Activated CD8-positive, alpha-beta memory T cell treated with anti-CD3 and anti-CD28 coated beads, Interleukin-2, amount 10 ng/mL, durations not matched to agents 7 days and 5 days (primary cell): ENCODE data around the gene ZNF337. TPM values are rescaled to one million over a fixed set of nuclear protein-coding genes. Genes with fewer than 3 reads are reported as not detected.
A peak's percentile ranks its signal among the peaks of the same experiment; 100 is the strongest.
"Not testable (repeated sequence)": the region's sequence is repeated elsewhere in the genome, so short reads cannot be mapped to it uniquely, and the experiment has no call there.

Experiments
- ATAC-seq: fragments of 150-1000 bp; cut with Tn5 transposase; one replicate; pipeline ENCODE4 v1.10.0; 2021; ENCODE audit warnings: moderate library complexity
- CTCF ChIA-PET: fragments of 350-600 bp; sonication (Branson Sonifier 250); formaldehyde crosslinking; loops from one replicate; lab custom pipeline; 2021; ENCODE audit warnings: antibody characterized with exemption; lab: Charles Lee
- DNase-seq: peaks from one replicate; pipeline ENCODE4 v3.0.0-alpha.2; 2020
- H3K27ac Mint-ChIP-seq: one replicate; pipeline ENCODE4 v1.8.0; 2021; ENCODE audit warnings: mild to moderate bottlenecking, mixed read lengths
- H3K27me3 Mint-ChIP-seq: one replicate; pipeline ENCODE4 v1.8.0; 2021; ENCODE audit warnings: mixed read lengths
- H3K36me3 Mint-ChIP-seq: one replicate; pipeline ENCODE4 v1.8.0; 2021; ENCODE audit warnings: mild to moderate bottlenecking, mixed read lengths
- H3K4me1 Mint-ChIP-seq: one replicate; pipeline ENCODE4 v1.8.0; 2021; ENCODE audit warnings: mixed read lengths
- H3K4me3 Mint-ChIP-seq: one replicate; pipeline ENCODE4 v1.8.0; 2021; ENCODE audit warnings: mild to moderate bottlenecking, moderate library complexity, mixed read lengths
- H3K9me3 Mint-ChIP-seq: one replicate; pipeline ENCODE4 v1.8.0; 2022; ENCODE audit warnings: low read depth, mixed read lengths
- total RNA-seq, 2 experiments: library from RNA; stranded (reverse); gene quantifications; one replicate each; pipeline ENCODE4 v1.2.3, GENCODE V29; 2021

ZNF337 gene
- total RNA-seq, 2 experiments from 2014 or later: 15.2 to 20.2 TPM

- Mint-ChIP-seq H3K4me1 (peaks cover 14% of the 10 kb centered on the region), H3K27ac (peak overlapping the region; percentile 88), H3K36me3 (peaks cover 17% of the 10 kb centered on the region)
- H3K9me3 Mint-ChIP-seq, H3K27me3 Mint-ChIP-seq, H3K4me3 Mint-ChIP-seq, ATAC-seq, CTCF ChIA-PET: not testable (repeated sequence)
- peak; percentile 64 for DNase-seq
These were observed 22.5 kb upstream of the ZNF337 start for GRCh38 chr20:25718896-25719809.

DNA sequence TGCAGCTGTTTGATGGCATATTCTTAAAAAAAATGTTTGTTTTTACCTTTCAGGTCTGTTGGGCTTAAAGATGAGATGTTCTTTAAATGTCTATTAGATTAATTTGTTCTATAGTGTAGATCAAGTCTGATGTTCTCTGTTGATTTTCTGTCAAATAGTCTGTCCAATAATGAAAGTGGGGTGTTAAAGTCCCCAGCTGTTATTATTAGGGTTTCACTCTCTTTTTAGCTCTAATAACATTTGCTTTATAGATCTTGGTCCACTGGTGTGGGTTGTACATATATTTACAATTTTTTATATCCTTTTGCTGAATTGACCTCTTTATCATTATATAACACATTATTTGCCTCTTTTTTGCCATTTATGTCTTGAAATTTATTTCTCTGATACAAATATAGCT lies 11.0 kb upstream of the ZNF337 start:
- CTCF ChIA-PET: interaction anchor here (0.7 kb wide), 1 partner anchor 508 kb away, joined by 3 read pairs; no protein-coding TSS in a partner anchor
- DNase-seq (no peak), ATAC-seq (no peak)
- H3K27ac Mint-ChIP-seq: no peak overlapping the region
- no peaks in the 10 kb centered on the region for H3K27me3 Mint-ChIP-seq
- peaks cover 20% of the 10 kb centered on the region for H3K4me1 Mint-ChIP-seq
- H3K4me3 Mint-ChIP-seq: no peak overlapping the region
- peaks cover 40% of the 10 kb centered on the region for H3K36me3 Mint-ChIP-seq
- peaks cover 6% of the 10 kb centered on the region for H3K9me3 Mint-ChIP-seq

DNA sequence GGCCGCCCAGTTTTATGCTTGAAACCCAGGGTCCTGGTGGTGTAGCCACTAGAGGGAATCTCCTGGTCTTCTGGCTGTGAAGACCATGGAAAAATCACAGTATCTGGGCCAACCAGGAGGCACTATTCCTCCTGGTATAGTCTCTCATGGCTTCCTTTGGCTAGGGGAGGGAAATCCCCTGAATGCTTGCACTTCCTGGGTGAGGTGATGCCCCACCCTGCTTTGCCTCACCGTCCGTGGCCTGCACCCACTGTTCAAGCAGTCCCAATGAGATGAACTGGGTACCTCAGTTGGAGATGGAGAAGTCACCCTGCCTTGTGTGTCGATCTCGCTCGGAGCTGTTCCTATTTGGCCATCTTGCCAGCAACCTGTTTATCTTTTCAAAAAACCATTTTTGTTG lies 10.1 kb upstream of the ZNF337 start:
- peaks cover 20% of the 10 kb centered on the region for H3K4me1 Mint-ChIP-seq
- CTCF ChIA-PET: interaction anchor here (0.7 kb wide), 1 partner anchor 507 kb away, joined by 3 read pairs; no protein-coding TSS in a partner anchor
- no peaks in the 10 kb centered on the region for H3K27me3 Mint-ChIP-seq
- peak overlapping the region; percentile 62 for H3K27ac Mint-ChIP-seq
- peaks cover 6% of the 10 kb centered on the region for H3K9me3 Mint-ChIP-seq
- ATAC-seq: peak; percentile 66
- H3K36me3 Mint-ChIP-seq: peaks cover 40% of the 10 kb centered on the region
- DNase-seq: peak; percentile 54
- no peak overlapping the region for H3K4me3 Mint-ChIP-seq

DNA sequence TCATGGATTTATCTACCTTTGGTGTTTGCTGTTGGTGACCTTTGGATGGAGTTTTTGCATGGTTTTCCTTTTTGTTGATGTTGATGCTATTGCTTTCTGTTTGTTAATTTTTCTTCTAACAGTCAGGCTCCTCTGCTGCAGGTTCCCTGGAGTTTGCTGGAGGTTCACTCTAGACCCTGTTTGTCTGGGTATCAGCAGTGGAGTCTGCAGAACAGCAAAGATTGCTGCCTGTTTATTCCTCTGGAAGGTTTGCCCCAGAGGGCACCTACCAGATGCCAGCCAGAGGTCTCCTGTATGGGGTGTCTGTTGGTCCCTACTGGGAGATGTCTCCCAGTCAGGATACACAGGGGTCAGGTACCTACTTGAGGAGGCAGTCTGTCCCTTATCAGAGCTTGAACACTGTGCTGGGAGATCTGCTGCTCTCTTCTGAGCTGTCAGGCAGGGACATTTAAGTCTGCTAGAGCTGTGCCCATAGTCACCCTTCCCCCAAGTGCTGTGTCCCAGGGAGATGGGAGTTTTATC lies 9.2 kb upstream of the ZNF337 start:
- ATAC-seq (no peak), DNase-seq (no peak)
- no peaks in the 10 kb centered on the region for H3K27me3 Mint-ChIP-seq
- peaks cover 20% of the 10 kb centered on the region for H3K4me1 Mint-ChIP-seq
- peaks cover 38% of the 10 kb centered on the region for H3K36me3 Mint-ChIP-seq
- no peak overlapping the region for H3K27ac Mint-ChIP-seq
- peaks cover 7% of the 10 kb centered on the region for H3K9me3 Mint-ChIP-seq
- CTCF ChIA-PET: no interaction called here
- H3K4me3 Mint-ChIP-seq: no peak overlapping the region

- H3K27me3 Mint-ChIP-seq, H3K4me3 Mint-ChIP-seq, DNase-seq, H3K27ac Mint-ChIP-seq, ATAC-seq, CTCF ChIA-PET: not testable (repeated sequence)
- peaks cover 20% of the 10 kb centered on the region for H3K4me1 Mint-ChIP-seq
- peaks cover 40% of the 10 kb centered on the region for H3K36me3 Mint-ChIP-seq
- peaks cover 12% of the 10 kb centered on the region for H3K9me3 Mint-ChIP-seq
These were observed 7.7 kb upstream of the ZNF337 start for GRCh38 chr20:25704303-25704702.

GRCh38 chr20:25700835-25701234 lies 4.2 kb upstream of the ZNF337 start:
- ATAC-seq, CTCF ChIA-PET, H3K4me3 Mint-ChIP-seq, DNase-seq, H3K9me3 Mint-ChIP-seq, H3K27ac Mint-ChIP-seq, H3K27me3 Mint-ChIP-seq: not testable (repeated sequence)
- Mint-ChIP-seq H3K36me3 (peaks cover 26% of the 10 kb centered on the region), H3K4me1 (peaks cover 12% of the 10 kb centered on the region)

DNA sequence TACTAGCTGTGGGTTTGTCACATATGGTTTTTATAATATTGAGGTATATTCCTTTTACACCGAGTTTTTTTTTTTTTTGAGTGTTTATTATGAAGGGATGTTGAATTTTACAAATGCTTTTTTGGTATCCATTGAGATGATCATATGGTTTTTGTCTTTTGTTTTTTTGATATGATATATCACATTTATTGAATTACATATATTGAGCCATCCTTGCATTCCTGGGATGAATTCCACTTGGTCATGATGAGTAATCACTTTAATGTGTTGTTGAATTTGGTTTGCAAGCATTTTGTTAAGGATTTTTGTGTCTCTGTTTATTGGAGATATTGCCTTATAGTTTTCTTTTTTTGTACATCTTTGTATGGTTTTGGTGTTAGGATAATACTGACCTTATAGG lies 3.3 kb upstream of the ZNF337 start:
- H3K36me3 Mint-ChIP-seq: peaks cover 22% of the 10 kb centered on the region
- CTCF ChIA-PET: no interaction called here
- ATAC-seq (no peak), DNase-seq (no peak)
- peaks cover 20% of the 10 kb centered on the region for H3K4me1 Mint-ChIP-seq
- H3K9me3 Mint-ChIP-seq: peaks cover 8% of the 10 kb centered on the region
- no peak overlapping the region for H3K27ac Mint-ChIP-seq
- H3K4me3 Mint-ChIP-seq: no peak overlapping the region
- H3K27me3 Mint-ChIP-seq: no peaks in the 10 kb centered on the region

DNA sequence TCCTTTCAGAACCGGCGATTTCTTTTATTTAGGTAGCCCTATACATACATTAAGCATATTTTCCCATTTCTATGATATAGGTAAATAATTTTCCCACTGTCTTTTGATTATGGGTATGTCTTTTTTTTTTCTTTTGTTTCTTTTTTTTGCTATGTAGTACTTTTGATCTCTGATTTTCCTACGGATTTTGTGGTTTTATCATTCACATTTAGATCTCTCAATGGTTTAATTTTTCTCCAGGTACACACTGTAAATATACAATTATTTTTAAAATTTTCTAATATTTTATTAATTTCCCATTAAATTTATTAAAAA lies 436 bp upstream of the ZNF337 start:
- Mint-ChIP-seq H3K4me1 (peaks cover 28% of the 10 kb centered on the region), H3K27me3 (no peaks in the 10 kb centered on the region), H3K4me3 (peak overlapping the region; percentile 82), H3K9me3 (peaks cover 8% of the 10 kb centered on the region), H3K27ac (peak overlapping the region; percentile 85), H3K36me3 (peaks cover 22% of the 10 kb centered on the region)
- CTCF ChIA-PET: no interaction called here
- ATAC-seq (no peak), DNase-seq (no peak)

- ATAC-seq (no peak), DNase-seq (no peak)
- Mint-ChIP-seq H3K27ac (peak overlapping the region; percentile 85), H3K9me3 (peaks cover 5% of the 10 kb centered on the region), H3K36me3 (peaks cover 26% of the 10 kb centered on the region), H3K27me3 (no peaks in the 10 kb centered on the region), H3K4me3 (peak overlapping the region; percentile 82), H3K4me1 (peaks cover 28% of the 10 kb centered on the region)
- CTCF ChIA-PET: no interaction called here
These were observed 902 bp downstream of the ZNF337 start for GRCh38 chr20:25695532-25696370.

- Mint-ChIP-seq H3K27ac (no peak overlapping the region), H3K4me3 (no peak overlapping the region), H3K36me3 (peaks cover 18% of the 10 kb centered on the region), H3K4me1 (peaks cover 22% of the 10 kb centered on the region), H3K9me3 (no peaks in the 10 kb centered on the region), H3K27me3 (no peaks in the 10 kb centered on the region)
- DNase-seq: no peak
- no peak for ATAC-seq
- CTCF ChIA-PET: no interaction called here
These were observed 4.2 kb downstream of the ZNF337 start for GRCh38 chr20:25692499-25692898.

- Mint-ChIP-seq H3K4me3 (no peak overlapping the region), H3K27me3 (no peaks in the 10 kb centered on the region), H3K4me1 (peaks cover 14% of the 10 kb centered on the region), H3K9me3 (no peaks in the 10 kb centered on the region), H3K36me3 (peaks cover 20% of the 10 kb centered on the region), H3K27ac (no peak overlapping the region)
- DNase-seq: no peak
- CTCF ChIA-PET: no interaction called here
- no peak for ATAC-seq
These were observed 6.2 kb downstream of the ZNF337 start for GRCh38 chr20:25690427-25690826.

GRCh38 chr20:25686081-25687067 lies 10.3 kb downstream of the ZNF337 start:
- CTCF ChIA-PET: no interaction called here
- no peak for DNase-seq
- Mint-ChIP-seq H3K4me1 (peaks cover 7% of the 10 kb centered on the region), H3K4me3 (no peak overlapping the region), H3K9me3 (peaks cover 2% of the 10 kb centered on the region), H3K36me3 (peaks cover 34% of the 10 kb centered on the region), H3K27me3 (no peaks in the 10 kb centered on the region), H3K27ac (no peak overlapping the region)
- no peak for ATAC-seq
